GM18907 (cell line): ENCODE data around the gene WASL.
A peak's percentile ranks its signal among the peaks of the same experiment; 100 is the strongest.
"Not testable (repeated sequence)": the region's sequence is repeated elsewhere in the genome, so short reads cannot be mapped to it uniquely, and the experiment has no call there.

Experiments used
- ATAC-seq: cut with Tn5 transposase; IDR thresholded peaks from one replicate; pipeline ENCODE4 v1.9.1; 2021; ENCODE audit warnings: mild to moderate bottlenecking, moderate library complexity; ENCODE audit not compliant: unreplicated experiment

WASL gene

GRCh38 chr7:123748734-123749536 lies at the start of gene WASL:
Gene WASL (minus strand): TSS chr7:123749003. CDS start chr7:123748734, 269 bp downstream.
- peak; percentile 81 for ATAC-seq

GRCh38 chr7:123797673-123798531 lies 49.1 kb upstream of the WASL start:
- no peak for ATAC-seq

- ATAC-seq: no peak
Observed at GRCh38 chr7:123796568-123796967, 47.8 kb upstream of the WASL start.

- no peak for ATAC-seq
Observed at GRCh38 chr7:123795917-123796316, 47.1 kb upstream of the WASL start.

GRCh38 chr7:123795116-123795515 lies 46.3 kb upstream of the WASL start:
- not testable (repeated sequence) for ATAC-seq

GRCh38 chr7:123792547-123792946 lies 43.7 kb upstream of the WASL start:
- peak; percentile 79 for ATAC-seq

GRCh38 chr7:123791001-123791400 lies 42.2 kb upstream of the WASL start:
- ATAC-seq: no peak

GRCh38 chr7:123789817-123790216 lies 41.0 kb upstream of the WASL start:
- no peak for ATAC-seq

GRCh38 chr7:123789206-123789784 lies 40.5 kb upstream of the WASL start:
- no peak for ATAC-seq

- no peak for ATAC-seq
Observed at GRCh38 chr7:123788584-123788983, 39.8 kb upstream of the WASL start.

GRCh38 chr7:123787220-123788007 lies 38.6 kb upstream of the WASL start:
- no peak for ATAC-seq

GRCh38 chr7:123784263-123784662 lies 35.5 kb upstream of the WASL start:
- no peak for ATAC-seq

GRCh38 chr7:123783820-123784219 lies 35.0 kb upstream of the WASL start:
- no peak for ATAC-seq

GRCh38 chr7:123782071-123782798 lies 33.4 kb upstream of the WASL start:
- no peak for ATAC-seq

- not testable (repeated sequence) for ATAC-seq
Observed at GRCh38 chr7:123780472-123780871, 31.7 kb upstream of the WASL start.

- ATAC-seq: no peak
Observed at GRCh38 chr7:123774496-123774895, 25.7 kb upstream of the WASL start.

GRCh38 chr7:123773481-123773880 lies 24.7 kb upstream of the WASL start:
- no peak for ATAC-seq

GRCh38 chr7:123772652-123773051 lies 23.8 kb upstream of the WASL start:
- ATAC-seq: no peak

GRCh38 chr7:123771846-123772245 lies 23.0 kb upstream of the WASL start:
- no peak for ATAC-seq

- ATAC-seq: no peak
Observed at GRCh38 chr7:123771256-123771655, 22.5 kb upstream of the WASL start.
